ENCODE results near the gene CERS1.
A peak's percentile ranks its signal among the peaks of the same experiment; 100 is the strongest.

Gene CERS1

GRCh38 chr19:18839465-18840287 is 56.3 kb downstream of the CERS1 start:
- no peak for DNase-seq (ENCODE audit: low spot score)

GRCh38 chr19:18834644-18834984 is 61.3 kb downstream of the CERS1 start:
- DNase-seq (ENCODE audit: low spot score), result no peak

DNA sequence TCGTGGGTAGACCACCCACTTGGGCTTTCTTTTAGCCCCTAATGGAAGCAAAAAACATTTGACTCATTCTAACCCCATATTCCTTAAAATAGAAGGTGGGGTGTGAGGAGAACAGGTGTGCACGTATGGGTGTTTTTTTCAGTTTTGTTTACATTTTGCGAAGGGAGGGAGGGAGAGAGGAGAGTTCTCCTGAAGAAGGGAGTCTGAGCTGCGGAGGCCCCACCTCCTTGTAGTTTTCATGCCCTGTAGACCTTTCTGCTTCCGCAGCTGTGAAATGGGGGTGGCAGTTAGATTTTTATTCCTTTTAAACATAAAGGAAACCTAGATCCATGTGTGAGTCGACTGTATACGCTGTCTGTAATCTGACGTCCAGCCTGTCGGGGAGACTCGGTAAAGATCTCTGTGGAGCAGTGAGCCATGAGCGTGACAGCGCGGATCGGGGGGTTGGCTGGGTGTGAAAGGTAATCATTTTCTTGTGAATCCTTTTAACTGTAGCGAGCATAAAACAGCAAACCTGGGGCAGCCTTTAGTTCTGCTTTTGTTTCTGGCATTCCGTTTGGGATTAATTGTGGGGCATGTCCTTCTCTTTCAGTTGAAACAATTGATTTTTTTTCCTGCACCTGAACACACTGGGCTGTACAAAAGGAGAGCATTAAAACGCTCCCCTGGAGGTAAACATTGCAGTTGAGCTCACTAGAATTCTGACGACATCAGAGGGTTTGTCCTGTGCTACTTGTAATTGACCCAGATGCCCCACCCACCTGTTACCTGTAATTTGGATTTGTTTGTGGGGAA is 61.9 kb downstream of the CERS1 start:
- no peak for DNase-seq (ENCODE audit: low spot score)

- DNase-seq (ENCODE audit: low spot score), result no peak
These were observed 62.8 kb downstream of the CERS1 start for GRCh38 chr19:18833141-18833476.

- no peak for DNase-seq (ENCODE audit: low spot score)
These were observed 63.4 kb downstream of the CERS1 start for GRCh38 chr19:18832306-18833140.

DNA sequence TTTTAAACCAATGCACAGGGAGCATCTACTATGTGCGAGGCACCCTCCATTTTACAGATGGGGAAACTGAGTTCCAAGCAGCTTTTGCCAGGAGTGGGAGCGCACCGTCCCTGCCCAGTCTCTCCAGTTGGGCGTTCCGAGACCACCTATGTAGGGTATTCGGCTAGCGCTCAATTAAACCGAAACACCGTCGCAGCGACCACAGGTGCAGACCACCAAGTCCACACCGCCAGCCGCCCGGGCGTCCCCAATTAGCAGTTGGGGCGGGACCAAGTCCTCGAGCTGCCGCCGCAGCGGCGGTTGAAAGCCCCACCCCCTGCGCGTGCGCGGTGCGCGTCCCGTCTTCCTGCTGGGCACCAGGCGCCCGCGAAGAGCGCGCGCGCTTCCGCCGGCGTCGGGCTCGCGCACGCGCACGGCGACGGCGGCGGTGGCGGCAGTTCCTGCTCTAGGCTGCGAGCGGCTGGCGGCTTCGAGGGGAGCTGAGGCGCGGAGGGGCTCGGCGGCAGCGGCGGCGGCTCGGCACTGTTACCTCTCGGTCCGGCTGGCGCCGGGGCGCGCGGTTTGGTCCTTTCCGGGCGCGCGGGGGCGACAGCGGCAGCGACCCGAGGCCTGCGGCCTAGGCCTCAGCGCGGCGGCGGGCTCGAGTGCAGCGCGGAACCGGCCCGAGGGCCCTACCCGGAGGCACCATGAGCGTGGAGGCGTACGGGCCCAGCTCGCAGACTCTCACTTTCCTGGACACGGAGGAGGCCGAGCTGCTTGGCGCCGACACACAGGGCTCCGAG is 64.2 kb downstream of the CERS1 start, which contains the start of gene UPF1:
Gene UPF1 (plus strand): TSS at position 436 of the 782 bp plus-strand sequence. CDS start 251 bp downstream, at position 687.
- DNase-seq (ENCODE audit: low spot score), result peak; percentile 95

GRCh38 chr19:18830488-18830887 is 65.5 kb downstream of the CERS1 start:
- no peak for DNase-seq (ENCODE audit: low spot score)

DNA sequence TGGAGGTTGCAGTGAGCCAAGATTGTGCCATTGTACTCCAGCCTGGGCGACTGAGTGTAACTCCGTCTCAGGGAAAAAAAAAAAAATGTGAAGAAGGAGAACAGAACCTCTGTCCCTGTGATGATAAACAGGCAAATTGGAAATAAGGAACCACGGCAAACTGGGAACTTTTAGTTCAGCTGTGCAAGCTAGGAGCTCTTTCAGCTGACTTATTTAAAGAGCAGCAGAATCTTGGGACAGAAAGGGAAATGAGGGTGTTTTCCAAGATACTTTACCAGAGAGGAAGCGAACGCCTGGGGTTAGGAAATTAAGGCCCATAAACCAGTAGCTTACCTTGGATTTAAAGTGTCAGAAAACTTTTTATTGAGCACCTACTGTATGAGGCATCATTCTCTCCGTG is 67.2 kb downstream of the CERS1 start:
- DNase-seq (ENCODE audit: low spot score), result no peak
